ENCODE measurements around the gene FKBP11. TPM values are rescaled to one million over a fixed set of nuclear protein-coding genes. Genes with fewer than 3 reads are reported as not detected.

The FKBP11 gene
- total and polyA plus RNA-seq, 2 of the 8 experiments (the other 6 are each of a cell fraction or from before 2014, with no cell fraction given) = 45.7 to 65.1 TPM

DNA sequence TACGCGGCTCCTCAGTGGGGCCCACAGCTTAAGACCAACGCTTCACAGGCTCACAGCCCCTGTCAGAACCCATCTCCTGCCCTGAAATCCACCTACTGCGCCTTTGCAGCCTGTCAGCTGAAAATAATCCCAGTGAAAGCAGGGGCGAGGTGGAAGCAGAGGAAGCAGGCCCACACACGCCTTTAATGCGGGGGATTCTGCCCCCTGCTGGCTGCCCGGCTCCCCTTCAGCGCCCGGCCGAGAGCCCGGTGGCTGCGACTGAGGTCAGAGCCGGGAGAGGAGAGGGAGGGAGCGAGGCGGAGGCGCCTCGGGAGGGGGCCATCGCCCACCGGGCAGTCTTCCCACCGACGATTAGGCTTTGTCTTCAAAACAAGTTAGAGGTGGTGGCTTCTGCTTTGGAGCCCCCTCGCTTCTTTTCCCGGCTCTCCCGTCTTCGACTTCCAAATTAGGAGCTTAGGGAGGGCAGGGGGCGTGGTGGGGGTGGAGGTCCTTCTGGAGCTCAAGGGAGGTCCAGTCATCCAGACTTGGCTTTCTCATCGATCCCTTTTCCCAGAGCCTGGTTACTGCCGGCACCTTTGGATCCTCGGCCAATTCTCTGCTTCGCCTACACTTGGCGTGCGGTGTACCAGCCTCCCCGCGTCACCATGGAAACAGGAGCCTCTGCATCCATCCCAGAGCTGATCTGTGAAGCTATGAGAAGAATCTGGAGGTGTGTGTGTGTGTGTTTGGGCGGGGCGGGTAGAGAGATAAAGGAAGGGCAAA lies 34.5 kb downstream of the FKBP11 start (continued):
- TF ChIP-seq RAD21 (IDR thresholded peaks at IDR 0.05 in 1 of 2, conservative IDR thresholded peaks at IDR 0.05 in 1 of 2; ENCODE audit: low read depth in 2 of 2, low read length in 2 of 2) (peak; percentile 90 to 96), KDM4A (IDR thresholded peaks at IDR 0.05; ENCODE audit: low read depth, low read length, severe bottlenecking) (peak; percentile 65)

Data from H1 (cell line).